Brain microvascular endothelial cell (primary cell): Measurements from ENCODE around the gene MKNK2.

Experiments
- DNase-seq: peaks from one replicate; pipeline ENCODE4 v3.0.0-alpha.2; 2020
- H3K27ac ChIP-seq: fragments of 250-450 bp; sonication (Bioruptor Pico); 2 replicates; pipeline ENCODE4 v1.5.1; 2020; ENCODE audit warnings: mild to moderate bottlenecking, moderate library complexity
- H3K27me3 ChIP-seq: fragments of 250-450 bp; sonication (Bioruptor Pico); replicated peaks from 2 replicates; pipeline ENCODE4 v1.5.1; 2020; ENCODE audit warnings: mild to moderate bottlenecking
- H3K36me3 ChIP-seq: fragments of 250-450 bp; sonication (Bioruptor Pico); replicated peaks from 2 replicates; pipeline ENCODE4 v1.5.1; 2020; ENCODE audit warnings: mild to moderate bottlenecking
- H3K4me3 ChIP-seq: 2 replicates; pipeline ENCODE4 v1.5.1; 2011; ENCODE audit warnings: low read depth, mild to moderate bottlenecking, control low read depth, low read length, moderate library complexity
- CTCF ChIP-seq: IDR thresholded peaks from 2 replicates; pipeline ENCODE4 v1.5.1; 2011; ENCODE audit warnings: low read depth, mild to moderate bottlenecking, moderate library complexity, low read length, control low read depth, inconsistent platforms; ENCODE audit errors: missing control alignments
- in situ Hi-C: cut with HindIII; loops from 2 replicates; pipeline ENCODE4 v1.10.0; 2017; ENCODE audit warnings: low sequenced_read_pairs, low pct_ligation_motif_present

The MKNK2 gene

GRCh38 chr19:2050991-2051772, at the start of gene MKNK2:
TSS of gene MKNK2 (minus strand) at chr19:2051244. CDS start at chr19:2050851, 393 bp downstream.
- in situ Hi-C loops, result no loop called here
- peak; percentile 50 for TF ChIP-seq CTCF
- peak within 1 kb of the TSS; percentile 80 for H3K4me3 ChIP-seq
- peaks cover 3% of the 10 kb centered on the region for H3K36me3 ChIP-seq
- DNase-seq, result peak; percentile 62
- peak within 1 kb of the TSS; percentile 32 for H3K27ac ChIP-seq
- no peaks in the 10 kb centered on the region for H3K27me3 ChIP-seq

GRCh38 chr19:2100719-2101061, 49.6 kb upstream of the MKNK2 start:
- no peaks in the 10 kb centered on the region for H3K27me3 ChIP-seq
- in situ Hi-C loops, result no loop called here
- no peak overlapping the region for H3K4me3 ChIP-seq
- no peak overlapping the region for H3K27ac ChIP-seq
- DNase-seq, result no peak
- TF ChIP-seq CTCF, result no peak
- peaks cover 43% of the 10 kb centered on the region for H3K36me3 ChIP-seq

- in situ Hi-C loops, result no loop called here
- H3K4me3 ChIP-seq, result no peak overlapping the region
- no peaks in the 10 kb centered on the region for H3K27me3 ChIP-seq
- H3K27ac ChIP-seq, result no peak overlapping the region
- peaks cover 38% of the 10 kb centered on the region for H3K36me3 ChIP-seq
- TF ChIP-seq CTCF, result no peak
- no peak for DNase-seq
Observed at GRCh38 chr19:2099937-2100718, 49.1 kb upstream of the MKNK2 start.

- Histone ChIP-seq H3K4me3 (no peak overlapping the region), H3K27me3 (no peaks in the 10 kb centered on the region), H3K36me3 (peaks cover 33% of the 10 kb centered on the region), H3K27ac (no peak overlapping the region)
- DNase-seq, result no peak
- in situ Hi-C loops, result no loop called here
- TF ChIP-seq CTCF, result no peak
Observed at GRCh38 chr19:2099054-2099501, 48.0 kb upstream of the MKNK2 start.

- no peak for TF ChIP-seq CTCF
- Histone ChIP-seq H3K36me3 (peaks cover 28% of the 10 kb centered on the region), H3K27me3 (no peaks in the 10 kb centered on the region), H3K27ac (no peak overlapping the region), H3K4me3 (no peak overlapping the region)
- no peak for DNase-seq
- in situ Hi-C loops, result no loop called here
Observed at GRCh38 chr19:2097886-2098327, 46.9 kb upstream of the MKNK2 start.
